B cell (primary cell): Measurements from ENCODE around the gene MUS81. TPM values are rescaled to one million over a fixed set of nuclear protein-coding genes. Genes with fewer than 3 reads are reported as not detected.

Source experiments
- ATAC-seq: fragments of 200-7000 bp; cut with Tn5 transposase; one replicate; pipeline ENCODE4 v1.10.0; 2021; ENCODE audit warnings: low read depth, mild to moderate bottlenecking, moderate number of reproducible peaks, moderate library complexity
- CTCF ChIA-PET: fragments of 350-600 bp; sonication (Branson Sonifier 250); formaldehyde crosslinking; loops from one replicate; lab custom pipeline; 2021; ENCODE audit warnings: antibody characterized with exemption, inconsistent platforms; lab: Charles Lee
- POLR2A ChIA-PET: fragments of 350-600 bp; sonication (Branson Sonifier 250); formaldehyde crosslinking; loops from one replicate; lab custom pipeline; 2021; ENCODE audit warnings: antibody characterized with exemption; lab: Charles Lee
- DNase-seq: peaks from one replicate; pipeline ENCODE4 v3.0.0; 2013
- H2AFZ ChIP-seq: 2 replicates; pipeline ENCODE4 v1.6.1; 2012; ENCODE audit warnings: mild to moderate bottlenecking, low read depth, low read length; ENCODE audit not compliant: insufficient read depth, poor library complexity, severe bottlenecking
- H3K27ac ChIP-seq, 2 donors: 1 replicate in 1 of 2; 2 replicates in 1 of 2; pipeline ENCODE4 v1.5.1; 2012 to 2013; ENCODE audit warnings: low read length in 2 of 2, mild to moderate bottlenecking in 2 of 2, moderate library complexity in 1 of 2
- H3K27me3 ChIP-seq, 4 experiments: fragments of 200-600 bp in 1 of 4; sonication (generic) in 1 of 4; replicated peaks in 1 of 4; 1 replicate in 2 of 4; 2 replicates in 2 of 4; pipeline versions ENCODE4 v1.6.1 to v1.7.0; 2013 to 2016; ENCODE audit warnings: low read length in 3 of 4, mild to moderate bottlenecking in 2 of 4, mixed read lengths in 1 of 4, moderate library complexity in 1 of 4; ENCODE audit not compliant: insufficient read depth in 4 of 4, control insufficient read depth in 3 of 4; ENCODE audit errors: control extremely low read depth in 1 of 4
- H3K36me3 ChIP-seq, 2 experiments: replicated peaks in 1 of 2; 1 replicate in 1 of 2; 2 replicates in 1 of 2; pipeline versions ENCODE4 v1.6.1 to v1.7.1; 2013; ENCODE audit warnings: low read length in 1 of 2; ENCODE audit not compliant: insufficient read depth in 2 of 2, control insufficient read depth in 1 of 2; ENCODE audit errors: control extremely low read depth in 1 of 2, extremely low read depth in 1 of 2
- H3K4me1 ChIP-seq, 2 donors: fragments of 200-600 bp in 1 of 2; sonication (generic) in 1 of 2; 1 replicate in 1 of 2; 2 replicates in 1 of 2; pipeline versions ENCODE4 v1.5.1 to v1.6.1; 2013 to 2017; ENCODE audit warnings: low read length in 2 of 2; ENCODE audit not compliant: control insufficient read depth in 2 of 2, insufficient read depth in 2 of 2
- H3K4me2 ChIP-seq: replicated peaks from 2 replicates; pipeline ENCODE3; 2012; ENCODE audit warnings: mild to moderate bottlenecking, low read depth, low read length; ENCODE audit not compliant: poor library complexity, severe bottlenecking
- H3K4me3 ChIP-seq, 5 experiments: fragments of 200-600 bp in 1 of 5; sonication (generic) in 1 of 5; 1 replicate in 3 of 5; 2 replicates in 2 of 5; pipeline versions ENCODE4 v1.5.1 to v1.7.0; 2011 to 2016; ENCODE audit warnings: low read length in 4 of 5, mild to moderate bottlenecking in 4 of 5, low read depth in 2 of 5, control low read depth in 1 of 5, moderate library complexity in 1 of 5; ENCODE audit not compliant: insufficient read depth in 1 of 5; ENCODE audit errors: control extremely low read depth in 1 of 5, extremely low read depth in 1 of 5
- H3K79me2 ChIP-seq: fragments of 200-600 bp; sonication (generic); one replicate; pipeline ENCODE4 v1.6.0; 2016; ENCODE audit warnings: low read length; ENCODE audit not compliant: control insufficient read depth, insufficient read depth
- H3K9ac ChIP-seq: fragments of 200-600 bp; sonication (generic); 2 replicates; pipeline ENCODE4 v1.6.1; 2017; ENCODE audit warnings: mild to moderate bottlenecking, low read length, moderate library complexity
- H3K9me3 ChIP-seq, 3 donors: one replicate each; pipeline versions ENCODE4 v1.6.1 to v1.7.1; 2013; ENCODE audit warnings: low read length in 2 of 3; ENCODE audit not compliant: control insufficient read depth in 2 of 3, insufficient read depth in 1 of 3; ENCODE audit errors: control extremely low read depth in 1 of 3
- H4K20me1 ChIP-seq: 2 replicates; pipeline ENCODE4 v1.6.0; 2012; ENCODE audit warnings: mild to moderate bottlenecking, low read length; ENCODE audit not compliant: insufficient read depth, control insufficient read depth, poor library complexity, severe bottlenecking
- H3K27ac Mint-ChIP-seq: one replicate; pipeline ENCODE4 v1.8.0; 2021; ENCODE audit warnings: mixed read lengths
- H3K27me3 Mint-ChIP-seq: one replicate; pipeline ENCODE4 v1.8.0; 2021; ENCODE audit warnings: mixed read lengths
- H3K4me1 Mint-ChIP-seq: one replicate; pipeline ENCODE4 v1.8.0; 2021; ENCODE audit warnings: mixed read lengths
- H3K4me3 Mint-ChIP-seq: one replicate; pipeline ENCODE4 v1.8.0; 2021; ENCODE audit warnings: mixed read lengths
- H3K9me3 Mint-ChIP-seq: one replicate; pipeline ENCODE4 v1.8.0; 2022; ENCODE audit warnings: mixed read lengths; ENCODE audit not compliant: insufficient read depth
- CTCF ChIP-seq: fragments of 200-600 bp; IDR thresholded peaks from one replicate; pipeline ENCODE4 v1.8.0; 2022; ENCODE audit warnings: antibody characterized with exemption, mild to moderate bottlenecking
- EZH2 ChIP-seq: IDR thresholded peaks from 2 replicates; pipeline ENCODE4 v1.6.1; 2012; ENCODE audit warnings: borderline replicate concordance, low read depth, mild to moderate bottlenecking, moderate library complexity, low read length; ENCODE audit not compliant: insufficient read depth, poor library complexity, severe bottlenecking
- WGBS: methylation state at CpG from one replicate; pipeline ENCODE4 v1.1.5; 2013; ENCODE audit warnings: missing lambda C conversion rate; ENCODE audit not compliant: insufficient coverage; 5-methylcytosine and 5-hydroxymethylcytosine counted together
- intact Hi-C: fragments of 100-400 bp; cut with micrococcal nuclease; formaldehyde crosslinking; loops from one replicate; pipeline ENCODE4 v1.10.0; 2022
- polyA plus RNA-seq: library from polyadenylated mRNA; depleted of rRNA; stranded (reverse); fragments of >200 nt; gene quantifications from 2 replicates; pipeline ENCODE4 v1.2.3, GENCODE V29; 2012
- total RNA-seq, 2 donors: library from RNA; stranded (reverse); fragments of 120-200 nt in 1 of 2; gene quantifications; 1 replicate in 1 of 2; 2 replicates in 1 of 2; pipeline versions ENCODE4 v1.2.3 to v1.2.4, GENCODE V29; 2013 to 2022

MUS81 gene
- total and polyA plus RNA-seq, 2 donors (not counting 1 experiment from before 2014, with no cell fraction given) = 74.5 to 134 TPM

- Histone ChIP-seq H3K4me1 (peaks cover 27 to 55% of the 10 kb centered on the region in 2 donors), H4K20me1 (peaks cover 63% of the 10 kb centered on the region), H3K27ac (peak within 1 kb of the TSS; percentile 77 to 89), H2AFZ (peak within 1 kb of the TSS; percentile 85), H3K4me2 (peak within 1 kb of the TSS; percentile 94), H3K27me3 (no peaks in the 10 kb centered on the region), H3K4me3 (peak within 1 kb of the TSS; percentile 83 to 98 (median 95)), H3K36me3 (peaks cover 0 to 53% of the 10 kb centered on the region in 2 experiments), H3K9ac (peak within 1 kb of the TSS; percentile 79), H3K9me3 (no peaks in the 10 kb centered on the region), H3K79me2 (peaks cover 68% of the 10 kb centered on the region)
- no peaks in the 10 kb centered on the region for H3K9me3 Mint-ChIP-seq
- TF ChIP-seq CTCF (no peak), EZH2 (no peak)
- intact Hi-C loops = loop anchor here (1.0 to 5.0 kb wide), 10 partner anchors 15 to 409 kb away; partner anchors contain the start of genes AP5B1, C11orf68, DRAP1 and EFEMP2
- peaks cover 57% of the 10 kb centered on the region for H3K4me1 Mint-ChIP-seq
- peak within 1 kb of the TSS; percentile 94 for H3K4me3 Mint-ChIP-seq
- peak; percentile 98 for DNase-seq
- no peaks in the 10 kb centered on the region for H3K27me3 Mint-ChIP-seq
- ATAC-seq = peak; percentile 62
- POLR2A ChIA-PET = interaction anchor here (0.5 to 4.8 kb wide), 15 partner anchors 7 to 997 kb away, joined by 3 to 65 read pairs (median 5); partner anchors contain the start of genes BANF1, CCDC85B, EIF1AD and FIBP
- under 1% methylated on average over 86 of the region's 92 CpGs for WGBS
- H3K27ac Mint-ChIP-seq = peak within 1 kb of the TSS; percentile 98
- CTCF ChIA-PET = interaction anchor here (1.6 to 8.6 kb wide), 3 partner anchors 13 to 243 kb away, joined by 3 to 244 read pairs (median 71); partner anchors contain the start of genes CCDC85B, EFEMP2, FIBP and PCNX3
Measured at GRCh38 chr11:65857853-65858680, 2.2 kb upstream of the MUS81 start, which contains the start of gene CFL1. TSS of gene CFL1 (minus strand) at chr11:65858180. CDS start at chr11:65858099, 81 bp downstream.
